DND-41 (cell line): ENCODE data around the gene WDR36.
A peak's percentile ranks its signal among the peaks of the same experiment; 100 is the strongest.

Source experiments
- ATAC-seq: fragments of 200-7000 bp; cut with Tn5 transposase; 3 replicates; pipeline ENCODE4 v1.9.1; 2021; ENCODE audit warnings: low read depth; ENCODE audit not compliant: insufficient read depth
- DNase-seq: peaks from one replicate; pipeline ENCODE4 v3.0.0-alpha.2; 2020
- H2AFZ ChIP-seq: 2 replicates; pipeline ENCODE4 v1.6.0; 2012; ENCODE audit warnings: low read depth, low read length
- H3K27ac ChIP-seq: 2 replicates; pipeline ENCODE4 v1.5.1; 2012; ENCODE audit warnings: low read length, inconsistent platforms
- H3K27me3 ChIP-seq: fragments of 200-600 bp; sonication (generic); 2 replicates; pipeline ENCODE4 v1.6.0; 2012; ENCODE audit warnings: low read length, mild to moderate bottlenecking, inconsistent platforms; ENCODE audit not compliant: insufficient read depth, poor library complexity
- H3K36me3 ChIP-seq: 2 replicates; pipeline ENCODE4 v1.5.1; 2012; ENCODE audit warnings: low read length, inconsistent platforms; ENCODE audit not compliant: insufficient read depth
- H3K4me1 ChIP-seq: 2 replicates; pipeline ENCODE4 v1.5.1; 2012; ENCODE audit warnings: mild to moderate bottlenecking, low read length; ENCODE audit not compliant: insufficient read depth
- H3K4me2 ChIP-seq: 2 replicates; pipeline ENCODE4 v1.6.0; 2012; ENCODE audit warnings: mild to moderate bottlenecking, moderate library complexity, low read length, inconsistent platforms; ENCODE audit not compliant: insufficient read depth
- H3K4me3 ChIP-seq, 2 experiments: fragments of 200-600 bp in 1 of 2; shearing (Covaris generic) in 1 of 2; 2 replicates each; pipeline ENCODE4 v1.5.1; 2012 to 2016; ENCODE audit warnings: inconsistent platforms in 2 of 2, low read length in 2 of 2, mild to moderate bottlenecking in 2 of 2, low read depth in 1 of 2, moderate library complexity in 1 of 2
- H3K79me2 ChIP-seq: 2 replicates; pipeline ENCODE4 v1.6.0; 2012; ENCODE audit warnings: low read length, inconsistent platforms; ENCODE audit not compliant: insufficient read depth
- H3K9ac ChIP-seq: 2 replicates; pipeline ENCODE4 v1.6.0; 2012; ENCODE audit warnings: low read depth, mild to moderate bottlenecking, inconsistent platforms, low read length, moderate library complexity
- H3K9me3 ChIP-seq: 2 replicates; pipeline ENCODE4 v1.5.1; 2012; ENCODE audit warnings: low read length, moderate library complexity, mild to moderate bottlenecking, inconsistent platforms; ENCODE audit not compliant: insufficient read depth, severe bottlenecking
- H4K20me1 ChIP-seq: 2 replicates; pipeline ENCODE4 v1.6.0; 2012; ENCODE audit warnings: low read length; ENCODE audit not compliant: insufficient read depth
- CTCF ChIP-seq: IDR thresholded peaks from 2 replicates; pipeline ENCODE4 v1.5.1; 2012; ENCODE audit warnings: borderline replicate concordance, low read length, moderate library complexity, mild to moderate bottlenecking; ENCODE audit not compliant: poor library complexity, severe bottlenecking; ENCODE audit errors: extremely low read depth
- EZH2 ChIP-seq: IDR thresholded peaks from 3 replicates; pipeline ENCODE4 v1.6.1; 2012; ENCODE audit warnings: borderline replicate concordance, low read depth, mild to moderate bottlenecking, moderate library complexity, low read length, inconsistent platforms; ENCODE audit not compliant: severe bottlenecking

Gene WDR36

GRCh38 chr5:111142932-111143331 lies 50.8 kb downstream of the WDR36 start:
- no peak overlapping the region for H3K27ac ChIP-seq
- TF ChIP-seq EZH2 = no peak
- TF ChIP-seq CTCF = peak; percentile 26
- no peaks in the 10 kb centered on the region for H3K36me3 ChIP-seq
- DNase-seq (no peak), ATAC-seq (no peak)
- peaks cover 5% of the 10 kb centered on the region; the same call in 1 of the 2 replicates for H3K4me1 ChIP-seq
- H3K27me3 ChIP-seq = no peaks in the 10 kb centered on the region
- no peak overlapping the region for H3K4me3 ChIP-seq
- no peak overlapping the region for H3K4me2 ChIP-seq
- no peaks in the 10 kb centered on the region for H3K79me2 ChIP-seq
- H3K9ac ChIP-seq = no peak overlapping the region
- no peaks in the 10 kb centered on the region for H3K9me3 ChIP-seq
- no peak overlapping the region for H2AFZ ChIP-seq
- no peaks in the 10 kb centered on the region for H4K20me1 ChIP-seq

DNA sequence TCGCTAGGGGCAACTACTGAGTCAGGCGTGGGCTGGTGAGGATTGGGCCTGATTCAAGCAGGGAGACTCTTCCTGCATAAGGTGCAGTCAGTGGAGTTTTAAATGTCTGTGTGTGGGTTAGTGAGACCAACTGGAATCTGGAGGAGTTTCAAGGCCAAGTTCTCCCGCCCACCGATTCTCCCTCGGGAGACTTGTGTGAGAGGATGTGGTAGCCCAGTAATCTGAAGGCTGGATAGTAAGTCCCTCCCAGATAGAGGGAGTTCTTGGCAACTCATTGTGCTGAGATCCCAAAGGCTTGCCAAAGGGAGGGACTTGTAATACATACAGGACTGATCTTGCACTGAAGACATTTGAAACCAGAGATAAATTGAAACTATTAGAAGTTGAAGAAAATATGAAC lies 51.8 kb downstream of the WDR36 start:
- peak; percentile 10 for DNase-seq
- Histone ChIP-seq H3K27me3 (no peaks in the 10 kb centered on the region), H3K9me3 (no peaks in the 10 kb centered on the region), H3K9ac (no peak overlapping the region), H3K4me1 (no peaks in the 10 kb centered on the region; the same call in 1 of the 2 replicates), H3K4me3 (no peak overlapping the region), H3K36me3 (no peaks in the 10 kb centered on the region), H4K20me1 (no peaks in the 10 kb centered on the region), H3K4me2 (no peak overlapping the region), H3K79me2 (no peaks in the 10 kb centered on the region), H2AFZ (no peak overlapping the region), H3K27ac (no peak overlapping the region)
- peak; percentile 39; the same call in 1 of the 3 replicates for ATAC-seq
- TF ChIP-seq CTCF = no peak
- no peak for TF ChIP-seq EZH2

GRCh38 chr5:111144352-111144930 lies 52.3 kb downstream of the WDR36 start:
- Histone ChIP-seq H3K4me1 (no peaks in the 10 kb centered on the region; the same call in 1 of the 2 replicates), H3K36me3 (no peaks in the 10 kb centered on the region), H2AFZ (no peak overlapping the region), H3K4me3 (no peak overlapping the region), H3K27ac (no peak overlapping the region), H3K27me3 (no peaks in the 10 kb centered on the region), H3K9ac (no peak overlapping the region), H3K4me2 (no peak overlapping the region), H3K9me3 (no peaks in the 10 kb centered on the region), H4K20me1 (no peaks in the 10 kb centered on the region), H3K79me2 (no peaks in the 10 kb centered on the region)
- ATAC-seq = no peak
- DNase-seq = no peak
- TF ChIP-seq EZH2 = no peak
- TF ChIP-seq CTCF = no peak
